Stimulated activated CD4-positive, alpha-beta T cell treated with anti-CD3 and anti-CD28 coated beads, Interleukin-12 subunit alpha, Interleukin-12 subunit beta, amount 100 ng/mL, for 48 hours (primary cell): ENCODE measurements around the gene NELFA.

ENCODE experiments used
- DNase-seq, 3 donors: peaks; one replicate each; pipeline ENCODE4 v3.0.0-alpha.2; 2020; ENCODE audit warnings: low read depth in 2 of 3, low spot score in 1 of 3

NELFA gene

GRCh38 chr4:2008921-2009650 is at the start of gene NELFA:
TSS of gene NELFA (minus strand) at chr4:2008974. CDS start at chr4:2008959, 15 bp downstream.
- peak; percentile 90 to 92 (median 90) for DNase-seq

GRCh38 chr4:2057382-2058065 is 48.8 kb upstream of the NELFA start:
- DNase-seq: no peak

GRCh38 chr4:2054217-2054616 is 45.4 kb upstream of the NELFA start:
- DNase-seq: no peak

DNA sequence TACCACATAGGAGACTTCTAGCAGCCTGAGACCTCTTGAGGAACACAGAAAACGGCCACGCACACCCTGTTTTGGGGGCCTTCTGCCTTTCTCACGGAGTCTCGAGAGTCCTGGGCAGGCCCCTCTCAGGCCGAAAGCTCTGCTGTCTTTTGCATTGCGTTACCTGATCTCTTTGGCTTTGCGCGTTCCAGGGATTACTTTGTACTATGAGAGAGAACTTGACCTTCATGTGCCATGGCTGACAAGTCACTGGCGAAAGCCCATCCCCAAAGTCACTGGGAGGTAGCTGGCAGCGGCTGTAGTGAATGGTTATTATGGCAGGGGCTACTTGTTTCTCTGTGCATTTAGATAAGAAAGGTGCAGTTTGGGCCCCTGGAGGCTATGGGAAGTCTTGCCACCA is 42.3 kb upstream of the NELFA start:
- no peak for DNase-seq

GRCh38 chr4:2049811-2050210 is 41.0 kb upstream of the NELFA start:
- DNase-seq: no peak

DNA sequence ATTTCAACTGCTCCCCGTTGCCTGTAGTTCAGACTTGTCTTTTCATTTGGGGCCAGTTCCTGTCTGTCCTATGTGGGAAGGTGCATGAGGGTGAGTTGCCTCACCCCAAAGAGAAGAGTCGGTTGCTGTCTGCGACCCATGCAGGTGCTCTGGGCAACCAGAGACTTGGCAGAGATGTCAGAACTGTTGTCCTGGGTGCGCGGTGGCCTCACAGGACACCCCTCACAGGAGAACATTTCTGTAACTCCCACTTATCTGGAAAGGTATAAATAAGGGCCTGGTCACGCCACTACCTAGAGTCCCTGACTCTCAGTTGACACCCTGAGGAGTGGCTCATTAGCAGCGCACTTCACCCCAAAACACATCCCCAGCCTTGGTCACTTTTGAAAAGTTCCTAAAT is 40.6 kb upstream of the NELFA start:
- DNase-seq: no peak

GRCh38 chr4:2048831-2049230 is 40.1 kb upstream of the NELFA start:
- no peak for DNase-seq

- no peak for DNase-seq
These were observed 39.2 kb upstream of the NELFA start for GRCh38 chr4:2047781-2048581.

- DNase-seq: no peak
These were observed 38.4 kb upstream of the NELFA start for GRCh38 chr4:2047031-2047660.

- no peak for DNase-seq
These were observed 37.5 kb upstream of the NELFA start for GRCh38 chr4:2046031-2046961.

DNA sequence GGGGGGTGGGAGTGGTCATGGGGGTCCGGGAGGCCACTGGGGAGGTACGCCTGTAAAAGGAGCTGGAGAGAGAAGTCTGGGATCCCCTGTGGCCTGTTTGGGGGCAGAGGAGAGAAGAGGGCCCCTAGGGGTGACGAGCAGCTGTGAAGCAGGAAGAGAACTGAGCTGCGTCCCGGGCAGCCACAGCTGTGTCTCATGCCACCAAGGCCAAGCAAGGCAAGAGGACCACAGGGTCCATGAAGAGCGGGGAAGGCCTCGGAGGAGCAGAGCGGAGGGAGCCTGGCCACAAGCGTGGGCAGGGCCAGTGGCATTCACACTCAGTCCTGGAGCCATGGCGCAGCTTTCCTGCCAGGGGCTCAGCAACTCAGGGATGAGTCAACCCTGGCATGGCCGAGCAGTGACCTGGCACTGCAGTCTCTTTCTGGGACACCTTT is 36.8 kb upstream of the NELFA start:
- DNase-seq: peak in 1 of 3 donors; percentile 23

- DNase-seq: no peak
These were observed 36.1 kb upstream of the NELFA start for GRCh38 chr4:2044542-2045517.

- no peak for DNase-seq
These were observed 35.3 kb upstream of the NELFA start for GRCh38 chr4:2044119-2044485.

DNA sequence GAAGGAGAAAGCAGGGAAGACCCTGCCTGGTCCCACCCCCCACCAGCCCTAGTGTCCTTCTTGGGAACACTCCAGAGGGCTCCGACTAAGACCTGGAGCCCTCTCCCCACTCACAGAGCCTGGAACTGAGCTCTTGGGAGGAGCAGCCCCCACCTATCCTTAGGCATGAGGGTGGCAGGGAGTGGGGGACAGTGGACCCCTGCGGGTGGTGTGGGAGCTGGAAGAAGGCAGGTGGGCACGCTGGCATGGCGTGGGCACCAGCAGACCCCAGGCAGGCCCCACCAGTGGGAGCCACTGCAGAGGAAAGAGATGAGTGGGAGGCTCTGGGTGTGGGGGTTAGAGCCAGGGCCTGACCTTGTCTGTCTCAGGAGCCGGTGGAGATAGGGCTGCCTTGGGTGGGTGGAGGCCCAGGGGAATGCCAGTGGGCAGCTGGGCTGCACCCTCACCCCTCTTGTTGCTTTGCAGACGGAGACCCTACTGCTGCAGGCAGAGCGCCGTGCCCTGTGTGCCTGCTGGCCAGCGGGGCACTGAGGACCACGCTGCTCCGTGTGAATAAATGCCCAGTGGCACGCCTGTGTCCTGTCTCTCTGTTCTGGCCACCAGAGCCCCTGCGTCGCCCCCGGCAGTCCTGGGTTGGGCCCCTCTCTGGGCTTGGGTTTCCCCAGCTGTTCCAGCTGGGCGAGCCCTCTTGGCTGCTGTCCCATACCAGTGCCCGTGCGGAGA is 34.8 kb upstream of the NELFA start:
- no peak for DNase-seq

- no peak for DNase-seq
These were observed 34.2 kb upstream of the NELFA start for GRCh38 chr4:2042947-2043395.

DNA sequence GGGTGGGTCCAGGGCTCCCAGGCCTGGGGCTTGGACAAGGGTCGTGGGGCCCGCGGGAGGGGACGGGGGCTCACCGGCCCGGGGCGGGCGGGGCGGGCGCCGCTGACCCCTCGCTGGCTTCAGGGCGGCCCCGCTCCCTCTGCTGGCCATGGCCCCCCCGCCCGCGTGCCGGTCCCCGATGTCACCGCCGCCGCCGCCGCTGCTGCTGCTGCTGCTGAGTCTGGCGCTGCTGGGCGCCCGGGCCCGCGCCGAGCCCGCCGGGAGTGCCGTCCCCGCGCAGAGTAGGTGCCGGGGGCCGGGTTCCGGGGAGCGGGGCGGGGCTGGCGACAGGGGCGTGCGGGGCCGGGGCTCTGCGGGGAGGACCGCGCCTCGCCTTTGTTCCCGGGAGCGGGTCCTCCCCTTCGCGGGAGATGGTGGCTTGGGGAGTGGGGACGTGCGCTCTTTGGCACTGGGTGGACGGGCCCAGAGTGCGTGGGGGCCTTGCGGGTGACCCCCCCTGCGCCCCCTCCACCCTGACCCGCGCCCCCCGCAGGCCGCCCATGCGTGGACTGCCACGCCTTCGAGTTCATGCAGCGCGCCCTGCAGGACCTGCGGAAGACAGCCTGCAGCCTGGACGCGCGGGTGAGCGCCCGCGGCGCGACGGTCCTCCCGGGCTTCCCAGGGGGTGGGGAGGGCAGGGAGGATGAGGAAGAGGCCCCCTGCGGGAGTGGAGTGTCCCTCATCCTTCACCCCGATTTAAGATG is 33.6 kb upstream of the NELFA start:
- DNase-seq: peak in 1 of 3 donors; percentile 20

- DNase-seq: peak; percentile 82 to 88 (median 83)
These were observed 32.7 kb upstream of the NELFA start for GRCh38 chr4:2041239-2042130.
